HG03095 (cell line): Measurements from ENCODE around the gene CCDC121.

ENCODE experiments used
- ATAC-seq: cut with Tn5 transposase; IDR thresholded peaks from one replicate; pipeline ENCODE4 v1.9.1; 2021; ENCODE audit warnings: moderate library complexity; ENCODE audit not compliant: unreplicated experiment

CCDC121 gene

GRCh38 chr2:27582695-27583389 is 46.0 kb downstream of the CCDC121 start, which contains the start of gene ZNF512:
Gene ZNF512 (plus strand): TSS chr2:27583042. CDS start chr2:27583113, 71 bp downstream.
- ATAC-seq = peak; percentile 88

GRCh38 chr2:27582129-27582694 is 46.6 kb downstream of the CCDC121 start:
- no peak for ATAC-seq

GRCh38 chr2:27581417-27582128 is 47.2 kb downstream of the CCDC121 start:
- no peak for ATAC-seq
